DMS153 treated with DMSO at 0.1 percent for 48 hours (cell line): ENCODE measurements around the gene SUGCT.
"Not testable (repeated sequence)": the region's sequence is repeated elsewhere in the genome, so short reads cannot be mapped to it uniquely, and the experiment has no call there.

Experiments
- DNase-seq: peaks from one replicate; lab custom pipeline; 2025; ENCODE audit not compliant: unreplicated experiment; lab: John Stamatoyannopoulos, UW

Gene SUGCT

DNA sequence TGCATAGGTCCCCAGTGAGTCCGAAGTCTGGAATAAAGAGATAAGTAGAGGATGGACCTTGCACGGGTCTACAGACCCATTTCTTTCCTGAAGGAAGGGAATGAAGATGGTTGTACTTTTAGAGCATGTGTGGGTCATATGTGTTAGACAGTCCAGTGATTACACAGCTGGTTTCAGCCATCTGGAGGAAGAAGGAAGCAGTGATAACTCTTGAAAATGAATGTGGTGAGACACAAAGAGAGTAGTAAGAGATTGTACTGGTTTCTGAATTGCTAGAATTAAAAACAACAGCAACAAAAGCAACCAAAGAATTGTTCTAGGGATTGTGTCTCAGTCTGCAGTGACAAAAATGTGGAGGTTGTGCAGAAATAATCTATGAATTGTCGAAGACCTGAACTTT, 258.9 kb downstream of the SUGCT start:
- DNase-seq = no peak

GRCh38 chr7:40394400-40394799, 259.6 kb downstream of the SUGCT start:
- DNase-seq = no peak

DNA sequence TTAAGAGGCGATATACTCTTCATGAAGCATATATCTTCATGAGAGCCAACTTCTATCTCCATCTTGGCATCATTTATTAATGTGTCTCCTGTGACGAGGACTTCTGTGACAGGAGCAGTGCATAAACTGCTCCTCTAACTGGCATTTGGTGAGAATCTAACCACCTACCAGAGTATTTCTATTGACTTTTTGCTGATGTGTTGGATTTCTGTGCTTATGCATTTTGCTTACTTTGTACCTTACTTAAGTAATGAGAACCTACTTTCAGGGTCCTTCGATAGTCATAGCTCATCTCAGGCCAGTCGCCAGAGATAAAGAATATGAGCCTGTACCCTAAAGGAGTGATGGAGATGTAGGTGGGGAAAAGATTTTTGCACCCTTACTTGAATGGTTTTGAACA, 265.7 kb downstream of the SUGCT start:
- no peak for DNase-seq

DNA sequence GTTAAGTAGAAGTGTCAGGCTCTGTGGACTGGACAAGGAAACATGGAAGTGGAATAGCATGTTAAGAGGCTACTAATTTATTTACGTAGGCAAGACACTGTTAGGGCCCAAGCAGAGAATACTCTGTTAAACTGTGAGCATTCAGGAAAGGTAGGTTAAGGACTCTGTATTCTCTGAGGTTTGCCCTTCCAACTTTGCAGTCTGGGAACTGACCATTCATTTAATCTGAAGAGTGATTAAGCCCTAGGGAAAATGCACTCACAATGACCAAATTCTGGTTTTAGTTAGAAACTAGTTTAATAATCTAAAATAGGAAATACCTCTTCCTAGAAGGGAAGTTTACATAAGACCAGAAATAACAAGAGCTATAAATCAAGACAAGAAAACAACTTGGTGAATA, 266.6 kb downstream of the SUGCT start:
- no peak for DNase-seq

GRCh38 chr7:40402661-40403060, 267.9 kb downstream of the SUGCT start:
- DNase-seq = no peak

- no peak for DNase-seq
Measured at GRCh38 chr7:40403703-40404476, 269.1 kb downstream of the SUGCT start.

- DNase-seq = no peak
Measured at GRCh38 chr7:40405991-40406390, 271.2 kb downstream of the SUGCT start.

DNA sequence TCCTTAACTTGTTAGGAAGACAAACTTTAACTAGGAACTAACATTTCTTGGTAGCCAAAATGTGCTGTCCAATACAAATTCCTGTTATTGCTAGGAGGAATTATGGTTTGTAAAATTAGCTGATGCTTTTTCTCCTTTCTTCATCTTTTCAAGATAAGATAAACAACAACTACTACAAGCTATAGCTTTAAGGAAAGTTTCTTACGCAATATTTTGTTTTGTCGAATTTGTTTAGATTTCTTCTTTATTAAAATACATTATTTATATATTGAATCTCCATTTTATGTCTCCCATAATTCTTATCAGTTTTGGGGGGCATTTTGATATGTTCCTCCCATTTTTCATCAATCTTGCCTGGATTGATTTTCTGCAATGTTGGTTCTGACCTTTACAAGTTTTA, 277.5 kb downstream of the SUGCT start:
- no peak for DNase-seq

GRCh38 chr7:40414704-40415103, 279.9 kb downstream of the SUGCT start:
- DNase-seq = not testable (repeated sequence)

DNA sequence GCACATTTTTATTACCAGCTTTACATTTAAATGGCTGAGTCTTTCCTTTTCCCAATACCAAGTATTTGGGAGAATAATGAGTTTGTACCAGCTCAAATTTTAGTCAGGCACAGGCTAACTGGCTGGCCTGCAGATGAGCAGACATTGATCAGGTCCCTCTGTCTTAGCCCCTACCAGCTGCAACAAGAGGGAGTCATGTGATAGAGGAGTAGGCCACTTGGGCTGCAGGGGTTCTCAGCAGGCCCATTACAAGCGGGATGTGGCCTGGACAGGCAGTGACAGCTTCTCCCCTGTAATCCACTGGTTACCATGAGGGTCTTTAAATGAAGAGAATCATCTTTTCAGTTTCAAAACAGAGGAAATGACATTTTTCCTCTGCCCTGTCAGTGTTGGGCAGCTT, 283.6 kb downstream of the SUGCT start:
- DNase-seq = no peak

DNA sequence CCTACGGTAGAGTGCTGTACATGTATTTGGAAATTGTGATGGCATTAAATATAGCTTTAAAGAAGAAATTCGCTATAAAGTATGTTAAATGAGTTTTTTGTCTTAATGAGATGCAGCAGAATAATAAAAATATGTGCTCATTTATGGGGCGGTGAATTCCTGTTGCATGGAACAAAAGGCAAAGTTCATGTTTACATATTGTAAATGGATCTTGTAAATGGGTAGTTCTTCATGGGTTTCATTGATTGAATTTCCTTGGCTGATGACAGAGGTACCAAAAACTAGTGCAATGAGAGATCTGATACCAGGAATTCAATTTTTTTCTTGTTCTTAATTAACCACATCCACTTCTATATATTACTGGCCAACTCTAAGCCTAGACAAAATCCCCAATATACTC, 284.2 kb downstream of the SUGCT start:
- no peak for DNase-seq

- DNase-seq = no peak
Measured at GRCh38 chr7:40419806-40420205, 285.0 kb downstream of the SUGCT start.

DNA sequence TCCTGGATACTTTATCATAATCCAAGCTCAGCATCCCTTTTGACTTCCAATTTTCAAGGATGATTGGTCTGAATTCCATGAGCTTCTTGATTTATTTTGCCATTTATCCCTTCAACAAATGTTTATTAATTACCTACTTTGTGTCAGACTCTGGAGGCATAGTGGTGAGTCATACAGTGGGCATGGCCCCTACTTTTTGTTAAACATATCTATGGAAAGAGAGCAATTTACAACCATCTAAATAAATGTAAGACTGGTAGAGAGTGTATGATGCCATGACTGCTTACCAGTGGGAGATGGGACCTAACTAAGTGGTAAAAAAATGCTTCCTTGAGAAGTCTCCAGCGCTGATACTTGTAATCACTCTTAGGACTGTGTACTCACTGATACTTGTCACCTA, 286.6 kb downstream of the SUGCT start:
- no peak for DNase-seq

DNA sequence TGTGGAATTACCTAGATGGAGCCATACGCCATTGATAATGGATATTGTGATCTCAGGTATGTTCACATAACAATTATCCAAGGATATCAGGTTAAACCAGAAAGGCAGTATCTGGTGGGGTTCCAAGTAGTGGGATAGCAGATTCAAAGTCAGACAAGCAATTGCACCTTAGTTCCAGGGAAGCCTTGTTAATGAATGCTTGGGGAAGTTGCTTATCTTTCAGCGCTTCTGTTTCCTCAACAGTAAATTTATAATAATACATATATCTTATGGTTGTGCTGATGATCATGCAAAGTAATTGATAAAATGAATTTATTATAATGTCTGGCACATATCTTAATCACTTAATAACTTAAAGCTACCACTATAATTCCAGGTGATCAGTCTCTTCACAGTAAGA, 290.9 kb downstream of the SUGCT start:
- no peak for DNase-seq

DNA sequence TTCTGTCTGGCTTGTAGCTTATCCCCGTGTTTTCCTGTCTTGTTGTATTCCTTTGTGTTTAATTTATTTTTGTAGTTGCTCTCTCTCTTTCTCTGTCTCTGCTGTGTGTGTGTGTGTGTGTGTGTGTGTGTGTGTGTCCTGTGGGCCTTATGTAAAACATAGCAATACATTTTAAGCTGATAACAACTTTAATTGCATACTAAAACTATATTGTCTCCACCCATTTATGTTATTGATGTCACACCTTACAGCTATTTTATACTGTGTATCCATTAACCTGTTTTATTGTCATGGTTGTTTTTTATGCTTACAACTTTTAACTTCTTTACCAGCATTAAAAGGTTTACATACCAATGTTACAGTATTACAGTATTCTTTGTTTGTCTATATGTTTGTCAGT, 293.6 kb downstream of the SUGCT start:
- no peak for DNase-seq

DNA sequence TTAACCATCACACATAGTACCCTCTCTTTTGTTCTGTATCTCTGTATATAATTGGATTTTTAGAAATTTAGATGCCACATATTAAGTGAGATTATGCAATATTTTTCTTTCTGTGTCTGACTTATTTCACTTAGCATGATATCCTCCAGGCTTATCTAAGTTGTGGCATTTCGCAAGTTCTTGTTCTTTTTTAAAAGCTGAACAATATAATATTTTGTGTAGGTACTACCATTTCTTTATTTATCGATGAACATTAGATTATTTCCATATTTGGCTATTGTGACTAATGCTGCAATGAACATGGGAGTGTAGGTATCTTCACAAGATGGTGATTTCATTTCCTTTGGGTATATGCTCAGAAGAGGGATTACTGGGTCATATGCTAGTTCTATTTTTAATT, 295.0 kb downstream of the SUGCT start:
- no peak for DNase-seq

DNA sequence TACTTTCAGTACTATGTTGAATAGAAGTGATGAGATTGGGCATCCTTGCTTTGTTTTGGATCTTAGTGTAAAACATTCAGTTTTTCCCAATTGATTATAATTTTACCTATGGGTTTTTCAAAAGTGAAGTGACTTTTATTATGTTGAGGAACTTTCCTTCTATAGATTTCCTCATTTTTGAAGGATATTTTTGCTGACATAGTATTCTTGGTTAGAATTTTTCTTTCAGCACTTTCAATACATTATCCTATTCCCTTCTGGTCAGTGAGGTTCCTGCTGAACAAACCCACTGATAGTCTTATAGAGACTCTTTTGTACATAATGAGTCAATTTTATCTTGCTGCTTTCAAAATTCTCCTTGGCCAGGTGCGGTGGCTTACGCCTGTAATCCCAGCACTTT, 297.2 kb downstream of the SUGCT start:
- no peak for DNase-seq

GRCh38 chr7:40436710-40437109, 301.9 kb downstream of the SUGCT start:
- DNase-seq = no peak

- DNase-seq = no peak
Measured at GRCh38 chr7:40437498-40437897, 302.7 kb downstream of the SUGCT start.

DNA sequence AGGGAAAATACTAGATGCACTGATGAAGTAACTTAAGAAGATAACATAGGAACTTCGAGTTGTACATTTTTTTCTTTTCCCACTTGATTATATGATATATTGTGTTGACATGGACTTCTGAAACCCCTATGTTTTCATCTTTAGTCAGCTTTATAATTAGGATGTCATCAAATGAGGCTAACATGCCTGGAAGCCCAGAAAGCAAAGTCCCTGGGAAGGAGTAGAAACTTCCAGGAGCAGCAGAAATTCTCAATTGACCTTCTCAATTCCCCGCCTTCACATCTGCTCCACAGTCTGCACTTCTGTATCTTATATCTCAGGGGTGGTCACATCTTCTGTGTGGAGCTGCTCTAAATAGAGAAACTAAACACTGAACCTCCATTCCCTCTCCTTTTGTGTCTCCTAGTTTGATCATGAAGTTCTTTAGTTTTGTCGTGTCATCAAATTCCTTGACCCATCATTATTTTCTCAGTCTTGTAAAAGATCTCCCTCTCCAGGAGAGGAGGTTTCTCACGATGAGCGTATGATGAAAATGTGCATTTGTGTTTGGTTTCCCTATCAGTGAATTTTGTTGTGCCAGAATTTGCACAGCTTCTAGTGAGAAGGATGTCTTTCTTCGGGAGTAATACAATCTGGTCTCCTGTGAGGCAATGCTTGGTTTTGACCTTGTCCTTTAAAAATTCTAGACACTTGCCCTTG, 303.3 kb downstream of the SUGCT start:
- no peak for DNase-seq

GRCh38 chr7:40439686-40440085, 304.9 kb downstream of the SUGCT start:
- DNase-seq = no peak

- no peak for DNase-seq
Measured at GRCh38 chr7:40447345-40447744, 312.5 kb downstream of the SUGCT start.

DNA sequence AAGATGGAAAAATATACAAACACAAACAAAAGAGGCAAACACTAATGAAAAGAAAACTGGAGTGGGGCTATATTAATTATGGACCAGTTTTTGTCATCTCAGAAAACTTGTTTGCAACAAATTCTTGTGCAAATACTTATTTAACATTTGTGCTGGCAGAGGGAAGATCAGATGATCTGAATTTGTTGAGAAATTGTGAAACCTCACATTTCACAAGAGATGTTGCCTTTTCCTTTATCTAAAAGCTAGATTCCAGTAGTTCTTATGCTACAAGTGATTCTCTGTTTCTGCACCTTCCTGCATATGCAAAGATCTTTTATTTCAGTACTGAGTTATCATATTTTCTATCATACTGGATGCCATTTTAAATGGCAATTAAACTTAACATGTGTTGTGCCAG, 320.7 kb downstream of the SUGCT start:
- DNase-seq = no peak
